Fibroblast of lung (primary cell): ENCODE results near the gene GPBAR1. TPM values are rescaled to one million over a fixed set of nuclear protein-coding genes. Genes with fewer than 3 reads are reported as not detected.
A peak's percentile ranks its signal among the peaks of the same experiment; 100 is the strongest.

Experiments
- DNase-seq, 2 donors: peaks; one replicate each; pipeline versions ENCODE4 v3.0.0 to v3.0.0-alpha.2; 2010; ENCODE audit warnings: low read depth in 2 of 2
- H2AFZ ChIP-seq: 2 replicates; pipeline ENCODE4 v1.5.1; 2012; ENCODE audit warnings: low read length, control low read depth, inconsistent platforms
- H3K27ac ChIP-seq: 2 replicates; pipeline ENCODE4 v1.5.1; 2011; ENCODE audit warnings: low read length, control low read depth; ENCODE audit not compliant: insufficient read depth
- H3K27me3 ChIP-seq: 2 replicates; pipeline ENCODE4 v1.5.1; 2011; ENCODE audit warnings: mild to moderate bottlenecking, low read length; ENCODE audit not compliant: control insufficient read depth, insufficient read depth
- H3K36me3 ChIP-seq: 2 replicates; pipeline ENCODE4 v1.5.1; 2011; ENCODE audit warnings: low read length; ENCODE audit not compliant: control insufficient read depth, insufficient read depth
- H3K4me1 ChIP-seq: 2 replicates; pipeline ENCODE4 v1.5.1; 2011; ENCODE audit warnings: low read length; ENCODE audit not compliant: control insufficient read depth, insufficient read depth; ENCODE audit errors: extremely low read depth
- H3K4me2 ChIP-seq: 2 replicates; pipeline ENCODE4 v1.5.1; 2011; ENCODE audit warnings: low read length, control low read depth; ENCODE audit not compliant: insufficient read depth; ENCODE audit errors: extremely low read depth
- H3K4me3 ChIP-seq, 4 experiments: fragments of 200-600 bp in 1 of 4; sonication (generic) in 1 of 4; replicated peaks in 1 of 4; 2 replicates each; pipeline ENCODE4 v1.5.1; 2011 to 2016; ENCODE audit warnings: low read length in 4 of 4, low read depth in 3 of 4, mild to moderate bottlenecking in 3 of 4, control low read depth in 2 of 4, inconsistent platforms in 1 of 4, mixed read lengths in 1 of 4; ENCODE audit not compliant: insufficient read depth in 1 of 4; ENCODE audit errors: control extremely low read depth in 1 of 4
- H3K79me2 ChIP-seq: 2 replicates; pipeline ENCODE4 v1.5.1; 2012; ENCODE audit warnings: mild to moderate bottlenecking, low read length, inconsistent platforms; ENCODE audit not compliant: control insufficient read depth, insufficient read depth
- H3K9ac ChIP-seq: 2 replicates; pipeline ENCODE4 v1.5.1; 2011; ENCODE audit warnings: mild to moderate bottlenecking, low read length, control low read depth; ENCODE audit not compliant: insufficient read depth
- H3K9me3 ChIP-seq: 2 replicates; pipeline ENCODE4 v1.5.1; 2012; ENCODE audit warnings: low read depth, low read length; ENCODE audit not compliant: control insufficient read depth, insufficient read depth
- H4K20me1 ChIP-seq: 2 replicates; pipeline ENCODE4 v1.5.1; 2011; ENCODE audit warnings: low read length; ENCODE audit not compliant: control insufficient read depth, insufficient read depth; ENCODE audit errors: extremely low read depth
- CTCF ChIP-seq, 2 donors: IDR thresholded peaks in 1 of 2; conservative IDR thresholded peaks in 1 of 2; 1 replicate in 1 of 2; 2 replicates in 1 of 2; pipeline ENCODE4 v1.5.1; 2011 to 2012; ENCODE audit warnings: low read length in 2 of 2, control low read depth in 1 of 2, inconsistent platforms in 1 of 2, low read depth in 1 of 2, mild to moderate bottlenecking in 1 of 2
- EZH2 ChIP-seq: IDR thresholded peaks from 2 replicates; pipeline ENCODE4 v1.5.1; 2012; ENCODE audit warnings: low read length, control low read depth, mild to moderate bottlenecking; ENCODE audit errors: missing control alignments
- polyA plus RNA-seq, 2 donors: library from polyadenylated mRNA; depleted of rRNA in 1 of 2; stranded (reverse) in 1 of 2; unstranded in 1 of 2; fragments of >200 nt; gene quantifications; 2 replicates each; pipeline ENCODE4 v1.2.1, GENCODE V29; 2011 to 2012; ENCODE audit warnings: missing spikeins in 1 of 2
- total RNA-seq: library from RNA; depleted of rRNA; stranded (reverse); fragments of >200 nt; gene quantifications from 2 replicates; pipeline ENCODE4 v1.2.1, GENCODE V29; 2014

The GPBAR1 gene
- total and polyA plus RNA-seq, 2 donors (not counting 1 experiment from before 2014, with no cell fraction given) = under 0.01 TPM; not detected in 1

DNA sequence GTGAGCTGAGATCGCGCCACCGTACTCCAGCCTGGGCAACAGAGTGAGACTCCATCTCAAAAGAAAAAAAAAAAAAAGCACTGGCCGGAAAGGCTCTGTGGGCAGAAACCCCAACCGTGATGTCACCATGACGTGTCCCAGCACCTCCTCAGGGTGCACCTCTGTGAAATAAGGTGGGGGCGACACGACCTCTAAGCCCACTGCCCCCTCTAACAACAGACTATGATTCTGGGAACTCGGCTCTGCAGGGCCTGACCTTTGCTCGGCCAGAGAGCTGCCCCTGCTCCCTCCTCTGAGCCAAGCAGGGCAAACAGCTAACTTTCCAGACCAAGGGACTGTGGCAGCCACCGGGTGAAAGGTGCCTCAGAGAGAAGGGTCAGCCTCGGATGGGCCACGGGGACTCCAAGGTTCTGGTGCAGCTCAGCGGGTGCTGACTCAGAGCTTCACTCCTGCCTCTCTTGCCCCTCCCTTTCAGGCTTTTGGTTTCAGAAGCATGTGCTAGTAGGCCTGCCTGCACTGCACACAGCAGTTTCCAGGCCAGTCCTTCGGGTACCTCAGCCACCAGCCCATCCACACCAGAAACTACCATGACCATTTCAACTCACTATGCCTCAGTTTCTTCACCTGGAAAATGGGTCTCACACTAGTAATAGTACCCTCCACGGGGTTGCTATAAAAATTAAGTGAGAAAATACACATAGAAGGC, 23.4 kb downstream of the GPBAR1 start:
- DNase-seq = peak; percentile 82
- no peaks in the 10 kb centered on the region for H3K27me3 ChIP-seq
- no peaks in the 10 kb centered on the region for H3K9me3 ChIP-seq
- peaks cover 48% of the 10 kb centered on the region for H3K4me1 ChIP-seq
- H3K4me3 ChIP-seq = peak overlapping the region in 1 of 4 experiments; percentile 30
- H3K27ac ChIP-seq = peak overlapping the region; percentile 100
- H3K4me2 ChIP-seq = peak overlapping the region; percentile 72
- H3K79me2 ChIP-seq = peaks cover 77% of the 10 kb centered on the region
- H4K20me1 ChIP-seq = no peaks in the 10 kb centered on the region
- H3K36me3 ChIP-seq = peaks cover 15% of the 10 kb centered on the region
- H3K9ac ChIP-seq = peak overlapping the region; percentile 31
- no peak for TF ChIP-seq EZH2
- TF ChIP-seq CTCF (conservative IDR thresholded peaks at IDR 0.05 in 1 of 2, IDR thresholded peaks at IDR 0.05 in 1 of 2; ENCODE audit: low read depth in 1 of 2, low read length in 2 of 2) = no peak
- H2AFZ ChIP-seq = no peak overlapping the region

- Histone ChIP-seq H3K36me3 (peaks cover 3% of the 10 kb centered on the region), H3K4me2 (peak overlapping the region; percentile 100), H4K20me1 (no peaks in the 10 kb centered on the region), H3K9ac (peak overlapping the region; percentile 29), H3K9me3 (no peaks in the 10 kb centered on the region), H3K27ac (peak overlapping the region; percentile 100), H3K4me1 (peaks cover 60% of the 10 kb centered on the region), H2AFZ (no peak overlapping the region), H3K4me3 (peak overlapping the region; percentile 19 to 75 (median 52)), H3K27me3 (no peaks in the 10 kb centered on the region), H3K79me2 (peaks cover 76% of the 10 kb centered on the region)
- DNase-seq = peak; percentile 62
- TF ChIP-seq CTCF (conservative IDR thresholded peaks at IDR 0.05 in 1 of 2, IDR thresholded peaks at IDR 0.05 in 1 of 2; ENCODE audit: low read depth in 1 of 2, low read length in 2 of 2) (no peak), EZH2 (no peak)
Measured at GRCh38 chr2:218285604-218286003, 24.8 kb downstream of the GPBAR1 start.

DNA sequence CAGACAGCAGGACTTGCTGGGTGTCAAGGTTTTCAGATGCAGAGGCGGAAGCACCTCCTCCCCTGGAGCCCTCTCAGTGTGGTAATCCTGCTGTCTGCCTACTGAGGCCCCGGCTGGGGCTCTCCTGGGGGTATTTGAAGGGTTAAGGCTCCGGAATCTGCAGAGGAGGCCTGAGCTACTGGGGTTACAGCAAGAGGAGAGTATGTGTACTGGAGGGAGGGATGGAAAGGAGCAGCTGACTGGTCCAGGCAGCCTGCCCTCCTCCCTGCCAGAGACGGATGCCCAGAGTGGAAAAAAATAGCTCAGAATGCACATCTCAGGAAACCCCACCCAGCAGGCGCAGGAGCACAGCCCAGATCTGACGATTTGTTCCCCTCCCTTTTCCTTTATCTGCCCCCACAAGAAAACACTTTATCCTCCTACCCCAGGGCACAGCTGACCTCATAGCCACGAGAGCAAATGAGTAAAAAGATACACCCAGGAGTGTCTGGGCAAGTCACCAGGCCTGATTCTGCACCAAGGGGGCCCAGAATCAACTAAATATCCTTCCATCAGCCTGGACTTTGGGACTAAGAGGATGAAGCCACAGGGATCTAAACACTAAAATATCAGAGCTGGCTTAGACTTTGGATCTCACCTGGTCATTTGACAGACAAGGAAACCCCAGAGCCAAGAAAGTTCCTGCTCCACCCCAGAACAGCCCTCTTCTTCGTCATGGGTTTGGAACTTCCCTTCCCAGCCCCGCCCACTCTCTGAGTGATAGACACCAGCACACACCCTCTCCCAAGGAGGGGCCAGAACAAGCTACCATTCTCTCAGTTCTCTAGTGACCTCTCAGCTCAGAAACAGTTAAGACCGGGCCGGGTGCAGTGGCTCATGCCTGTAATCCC, 26.0 kb downstream of the GPBAR1 start:
- Histone ChIP-seq H3K36me3 (no peaks in the 10 kb centered on the region), H3K4me3 (peak overlapping the region; percentile 45 to 75 (median 58)), H3K4me1 (peaks cover 59% of the 10 kb centered on the region), H2AFZ (peak overlapping the region; percentile 43), H4K20me1 (no peaks in the 10 kb centered on the region), H3K27me3 (no peaks in the 10 kb centered on the region), H3K79me2 (peaks cover 82% of the 10 kb centered on the region), H3K4me2 (peak overlapping the region; percentile 100), H3K27ac (peak overlapping the region; percentile 100), H3K9ac (peak overlapping the region; percentile 79), H3K9me3 (no peaks in the 10 kb centered on the region)
- TF ChIP-seq EZH2 (no peak), CTCF (conservative IDR thresholded peaks at IDR 0.05 in 1 of 2, IDR thresholded peaks at IDR 0.05 in 1 of 2; ENCODE audit: low read depth in 1 of 2, low read length in 2 of 2) (no peak)
- DNase-seq = peak; percentile 95 to 97
